AML-193 (cell line): ENCODE data around the gene COBLL1.
"Not testable (repeated sequence)": the region's sequence is repeated elsewhere in the genome, so short reads cannot be mapped to it uniquely, and the experiment has no call there.

Experiments
- DNase-seq, 2 experiments: peaks; one replicate each; lab custom pipeline; 2025; lab: John Stamatoyannopoulos, UW

COBLL1 gene

GRCh38 chr2:164717000-164717803 is 124.4 kb downstream of the COBLL1 start:
- peak; percentile 12 to 43 for DNase-seq

- DNase-seq: no peak
Measured at GRCh38 chr2:164714471-164714870, 127.2 kb downstream of the COBLL1 start.

GRCh38 chr2:164711766-164712138 is 129.9 kb downstream of the COBLL1 start:
- no peak for DNase-seq

- no peak for DNase-seq
Measured at GRCh38 chr2:164710837-164711765, 130.5 kb downstream of the COBLL1 start.

- not testable (repeated sequence) for DNase-seq
Measured at GRCh38 chr2:164710252-164710836, 131.3 kb downstream of the COBLL1 start.

- DNase-seq: no peak
Measured at GRCh38 chr2:164706522-164706921, 135.1 kb downstream of the COBLL1 start.

- DNase-seq: no peak
Measured at GRCh38 chr2:164705412-164706167, 136.0 kb downstream of the COBLL1 start.

- no peak for DNase-seq
Measured at GRCh38 chr2:164703915-164704706, 137.5 kb downstream of the COBLL1 start.

GRCh38 chr2:164701565-164701964 is 140.1 kb downstream of the COBLL1 start:
- DNase-seq: no peak

- no peak for DNase-seq
Measured at GRCh38 chr2:164700390-164700789, 141.2 kb downstream of the COBLL1 start.

GRCh38 chr2:164697688-164698461 is 143.7 kb downstream of the COBLL1 start:
- DNase-seq: peak; percentile 13 to 24

GRCh38 chr2:164696634-164697033 is 145.0 kb downstream of the COBLL1 start:
- DNase-seq: no peak

GRCh38 chr2:164694275-164694695 is 147.3 kb downstream of the COBLL1 start:
- DNase-seq: no peak

GRCh38 chr2:164693834-164694233 is 147.8 kb downstream of the COBLL1 start:
- no peak for DNase-seq

GRCh38 chr2:164693390-164693789 is 148.2 kb downstream of the COBLL1 start:
- DNase-seq: no peak

GRCh38 chr2:164692958-164693357 is 148.7 kb downstream of the COBLL1 start:
- no peak for DNase-seq

GRCh38 chr2:164692114-164692513 is 149.5 kb downstream of the COBLL1 start:
- no peak for DNase-seq

GRCh38 chr2:164691346-164691887 is 150.2 kb downstream of the COBLL1 start:
- DNase-seq: no peak

- DNase-seq: no peak
Measured at GRCh38 chr2:164690361-164690760, 151.3 kb downstream of the COBLL1 start.

GRCh38 chr2:164688896-164689419 is 152.7 kb downstream of the COBLL1 start:
- no peak for DNase-seq
